AG04449 (cell line): Measurements from ENCODE around the gene DCHS1.
"Not testable (repeated sequence)": the region's sequence is repeated elsewhere in the genome, so short reads cannot be mapped to it uniquely, and the experiment has no call there.

ENCODE experiments used
- CTCF ChIA-PET: fragments of 350-600 bp; formaldehyde crosslinking; extraction: SDS; loops from one replicate; lab custom pipeline; 2021; ENCODE audit warnings: antibody characterized with exemption; lab: Yijun Ruan, JAX
- POLR2A ChIA-PET: fragments of 400-600, 350-600 bp; formaldehyde crosslinking; extraction: SDS; loops from one replicate; lab custom pipeline; 2020; ENCODE audit warnings: antibody characterized with exemption, inconsistent platforms; lab: Yijun Ruan, JAX
- DNase-seq: peaks from one replicate; pipeline ENCODE4 v3.0.0-alpha.2; 2010; ENCODE audit warnings: low read depth, low spot score
- H3K4me3 ChIP-seq: 2 replicates; pipeline ENCODE4 v1.5.1; 2011; ENCODE audit warnings: low read depth, mild to moderate bottlenecking, control low read depth, low read length
- TF ChIP-seq, protein P1 (sequence below): IDR thresholded peaks from one replicate; pipeline ENCODE4 v1.5.1; 2011; ENCODE audit warnings: mild to moderate bottlenecking, moderate library complexity, low read length, control low read depth, inconsistent platforms; ENCODE audit not compliant: insufficient read depth; ENCODE audit errors: missing control alignments

The DCHS1 gene

DNA sequence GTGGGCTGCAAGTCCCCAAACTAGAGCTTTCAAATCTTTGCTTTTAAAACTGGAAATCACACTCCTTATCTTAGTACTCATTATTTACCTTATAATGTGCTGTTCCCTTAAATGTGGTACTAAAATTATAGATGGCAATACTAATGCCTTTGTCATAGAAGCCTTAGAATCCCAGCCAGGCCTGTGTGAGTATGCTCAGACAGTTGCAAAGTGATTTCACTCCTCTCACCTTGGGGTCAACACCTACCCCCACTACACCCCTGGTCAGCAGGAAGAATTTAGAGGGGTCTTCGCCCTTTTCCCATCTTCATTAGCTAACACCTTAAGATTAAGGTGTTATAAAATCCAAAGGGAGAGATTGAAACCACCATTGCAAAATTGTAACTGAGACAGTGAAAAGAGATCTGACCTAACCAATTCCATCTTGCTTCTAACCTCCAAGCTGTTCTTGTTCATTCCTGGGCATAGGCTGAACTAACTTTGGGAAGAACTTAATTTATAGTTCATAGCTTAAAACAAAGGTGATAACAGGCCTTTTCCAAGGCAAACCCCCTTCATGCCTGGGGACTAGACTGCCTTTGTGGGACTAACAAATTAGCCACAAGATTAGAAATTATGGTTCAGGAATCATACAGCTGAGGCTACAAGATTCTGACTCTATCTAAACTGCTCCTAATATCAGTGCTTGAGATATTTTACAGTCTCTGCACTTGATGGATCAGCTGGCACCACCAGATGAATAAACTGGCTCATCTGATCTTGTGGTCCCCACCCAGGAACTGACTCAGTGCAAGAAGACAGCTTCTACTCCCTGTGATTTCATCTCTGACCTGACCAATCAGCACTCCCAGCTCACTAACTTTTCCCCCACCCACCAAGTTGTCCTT is 38.0 kb upstream of the DCHS1 start:
- TF ChIP-seq, protein P1, sequence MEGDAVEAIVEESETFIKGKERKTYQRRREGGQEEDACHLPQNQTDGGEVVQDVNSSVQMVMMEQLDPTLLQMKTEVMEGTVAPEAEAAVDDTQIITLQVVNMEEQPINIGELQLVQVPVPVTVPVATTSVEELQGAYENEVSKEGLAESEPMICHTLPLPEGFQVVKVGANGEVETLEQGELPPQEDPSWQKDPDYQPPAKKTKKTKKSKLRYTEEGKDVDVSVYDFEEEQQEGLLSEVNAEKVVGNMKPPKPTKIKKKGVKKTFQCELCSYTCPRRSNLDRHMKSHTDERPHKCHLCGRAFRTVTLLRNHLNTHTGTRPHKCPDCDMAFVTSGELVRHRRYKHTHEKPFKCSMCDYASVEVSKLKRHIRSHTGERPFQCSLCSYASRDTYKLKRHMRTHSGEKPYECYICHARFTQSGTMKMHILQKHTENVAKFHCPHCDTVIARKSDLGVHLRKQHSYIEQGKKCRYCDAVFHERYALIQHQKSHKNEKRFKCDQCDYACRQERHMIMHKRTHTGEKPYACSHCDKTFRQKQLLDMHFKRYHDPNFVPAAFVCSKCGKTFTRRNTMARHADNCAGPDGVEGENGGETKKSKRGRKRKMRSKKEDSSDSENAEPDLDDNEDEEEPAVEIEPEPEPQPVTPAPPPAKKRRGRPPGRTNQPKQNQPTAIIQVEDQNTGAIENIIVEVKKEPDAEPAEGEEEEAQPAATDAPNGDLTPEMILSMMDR = no peak
- ChIA-PET POLR2A (interaction anchor here (0.8 to 1.0 kb wide), 2 partner anchors 10 to 82 kb away, joined by 3 to 4 read pairs; partner anchors contain the start of genes MRPL17 and TAF10), CTCF (no interaction called here)
- peak; percentile 49 for DNase-seq
- no peak overlapping the region for H3K4me3 ChIP-seq

DNA sequence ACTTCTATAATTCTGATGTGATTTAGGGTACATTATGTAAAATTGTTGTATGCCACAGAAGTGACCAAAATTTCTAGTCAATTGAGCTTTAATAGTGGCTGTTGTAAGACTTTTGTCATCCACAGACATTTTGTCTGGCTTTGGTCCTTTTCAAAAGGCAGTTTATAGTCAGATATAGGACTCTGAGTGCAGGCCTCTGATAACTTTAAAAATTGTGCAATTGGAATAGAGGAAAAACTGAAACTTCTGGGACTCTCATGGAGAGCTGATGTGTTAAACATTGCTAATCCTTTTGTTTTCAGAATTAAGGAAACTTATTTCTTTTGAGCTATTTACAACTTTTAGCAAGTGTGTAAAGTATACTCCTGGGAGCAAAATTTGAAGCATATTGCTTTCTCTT is 36.5 kb upstream of the DCHS1 start:
- POLR2A ChIA-PET = no interaction called here

DNA sequence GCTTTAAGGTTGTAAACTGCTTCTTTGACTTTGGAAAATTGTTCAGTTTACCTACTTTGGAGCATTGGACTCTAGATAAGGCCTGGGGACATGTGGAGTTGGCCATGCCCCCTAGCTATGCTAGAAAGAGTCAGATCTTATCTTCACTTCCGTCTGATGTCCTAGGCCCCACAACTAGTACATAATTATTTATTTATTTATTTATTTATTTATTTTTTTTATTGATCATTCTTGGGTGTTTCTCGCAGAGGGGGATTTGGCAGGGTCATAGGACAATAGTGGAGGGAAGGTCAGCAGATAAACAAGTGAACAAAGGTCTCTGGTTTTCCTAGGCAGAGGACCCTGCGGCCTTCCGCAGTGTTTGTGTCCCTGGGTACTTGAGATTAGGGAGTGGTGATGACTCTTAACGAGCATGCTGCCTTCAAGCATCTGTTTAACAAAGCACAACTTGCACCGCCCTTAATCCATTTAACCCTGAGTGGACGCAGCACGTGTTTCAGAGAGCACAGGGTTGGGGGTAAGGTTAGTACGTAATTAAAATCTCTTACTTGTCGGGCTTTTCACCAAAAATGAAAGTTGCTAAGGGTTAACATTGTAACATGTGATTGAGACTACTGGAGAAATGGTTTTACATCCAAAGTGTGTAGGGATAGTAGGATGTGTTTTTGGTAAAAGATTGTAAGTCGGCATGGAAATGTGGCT is 35.0 kb upstream of the DCHS1 start:
- DNase-seq, POLR2A ChIA-PET, H3K4me3 ChIP-seq: not testable (repeated sequence)
- CTCF ChIA-PET = interaction anchor here (0.7 kb wide), 1 partner anchor 247 kb away, joined by 3 read pairs; no protein-coding TSS in a partner anchor

More for the DNA sequence above, 36.5 kb upstream of the DCHS1 start:
- no peak overlapping the region for H3K4me3 ChIP-seq
- no peak for DNase-seq
- CTCF ChIA-PET = no interaction called here
- TF ChIP-seq, protein P1 = no peak

DNA sequence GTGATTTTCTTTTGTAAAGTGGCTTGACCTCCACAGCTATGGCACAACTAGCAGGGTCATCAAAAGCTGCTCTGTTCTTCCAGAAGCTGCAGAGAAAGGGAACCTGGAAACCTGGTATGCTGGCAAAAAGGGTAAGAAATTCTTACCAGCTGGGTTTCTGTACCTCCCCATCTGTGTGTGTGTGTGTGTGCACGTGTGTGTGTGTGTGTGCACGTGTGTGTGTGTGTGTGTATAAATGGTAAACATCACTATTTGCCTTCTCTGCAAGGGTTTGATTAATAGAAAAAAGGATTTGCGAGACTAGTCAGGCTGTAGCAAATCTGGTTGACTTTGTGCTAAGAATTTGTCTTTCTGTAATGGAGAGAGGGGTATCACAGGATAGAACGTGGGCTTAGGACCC is 32.3 kb upstream of the DCHS1 start:
- POLR2A ChIA-PET = no interaction called here
- TF ChIP-seq, protein P1 = no peak
- no peak for DNase-seq
- no peak overlapping the region for H3K4me3 ChIP-seq
- CTCF ChIA-PET = interaction anchor here (1.2 to 1.4 kb wide), 3 partner anchors 11 to 162 kb away, joined by 3 to 7 read pairs (median 5); no protein-coding TSS in a partner anchor

DNA sequence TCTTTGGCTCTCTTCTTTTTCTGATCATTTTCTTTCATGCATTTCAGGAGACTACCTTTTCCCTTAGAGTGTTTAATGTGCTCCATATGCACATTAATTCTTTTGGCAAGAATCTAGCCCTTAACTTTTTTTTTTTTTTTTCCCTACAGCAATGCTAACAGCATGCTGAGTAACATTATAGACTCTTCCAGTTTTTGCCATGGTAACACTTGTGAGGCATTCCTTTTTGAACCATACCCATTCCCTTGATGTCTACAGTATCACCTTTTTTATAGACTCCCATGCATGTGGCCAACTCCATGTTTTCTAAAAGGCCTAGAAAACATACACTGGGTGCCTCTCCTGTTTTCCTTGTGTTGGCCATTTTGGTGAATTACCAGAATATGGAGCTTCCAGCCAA is 30.4 kb upstream of the DCHS1 start:
- TF ChIP-seq, protein P1 = no peak
- no peak overlapping the region for H3K4me3 ChIP-seq
- CTCF ChIA-PET = interaction anchor here (1.4 to 1.5 kb wide), 3 partner anchors 17 to 155 kb away, joined by 5 to 8 read pairs (median 6); no protein-coding TSS in a partner anchor
- POLR2A ChIA-PET = interaction anchor here (0.6 kb wide), 1 partner anchor 74 kb away, joined by 3 read pairs; the partner anchor contains the start of gene TAF10
- no peak for DNase-seq

DNA sequence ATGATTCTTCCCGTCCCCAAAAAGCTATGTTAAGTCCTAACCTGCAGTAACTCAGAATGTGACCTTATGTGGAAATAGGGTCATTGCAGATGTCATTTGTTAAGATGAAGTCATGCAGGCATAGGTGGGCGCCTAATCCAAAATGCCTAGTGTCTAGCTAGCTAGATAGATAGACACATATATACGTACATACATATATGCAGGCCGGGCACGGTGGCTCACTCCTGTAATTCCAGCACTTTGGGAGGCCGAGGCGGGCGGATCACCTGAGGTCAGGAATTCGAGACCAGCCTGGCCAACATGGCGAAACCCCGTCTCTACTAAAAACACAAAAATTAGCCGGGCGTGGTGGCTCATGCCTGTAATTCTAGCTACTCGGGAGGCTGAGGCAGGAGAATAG is 28.5 kb upstream of the DCHS1 start:
- POLR2A ChIA-PET = interaction anchor here (0.6 to 1.1 kb wide), 3 partner anchors 53 to 79 kb away, joined by 3 to 5 read pairs (median 4); partner anchors contain the start of gene TAF10
- DNase-seq, H3K4me3 ChIP-seq: not testable (repeated sequence)
- CTCF ChIA-PET = interaction anchor here (0.9 to 5.3 kb wide), 29 partner anchors 12 to 305 kb away, joined by 3 to 75 read pairs (median 6); partner anchors contain the start of genes TAF10, TPP1 and TRIM3
